ENCODE results near the gene GSTCD. TPM values are rescaled to one million over a fixed set of nuclear protein-coding genes. Genes with fewer than 3 reads are reported as not detected.
A peak's percentile ranks its signal among the peaks of the same experiment; 100 is the strongest.
"Not testable (repeated sequence)": the region's sequence is repeated elsewhere in the genome, so short reads cannot be mapped to it uniquely, and the experiment has no call there.

Gene GSTCD
- total RNA-seq, 4 donors from 2014 or later: 9.6 to 19.5 (median 10.6) TPM

DNA sequence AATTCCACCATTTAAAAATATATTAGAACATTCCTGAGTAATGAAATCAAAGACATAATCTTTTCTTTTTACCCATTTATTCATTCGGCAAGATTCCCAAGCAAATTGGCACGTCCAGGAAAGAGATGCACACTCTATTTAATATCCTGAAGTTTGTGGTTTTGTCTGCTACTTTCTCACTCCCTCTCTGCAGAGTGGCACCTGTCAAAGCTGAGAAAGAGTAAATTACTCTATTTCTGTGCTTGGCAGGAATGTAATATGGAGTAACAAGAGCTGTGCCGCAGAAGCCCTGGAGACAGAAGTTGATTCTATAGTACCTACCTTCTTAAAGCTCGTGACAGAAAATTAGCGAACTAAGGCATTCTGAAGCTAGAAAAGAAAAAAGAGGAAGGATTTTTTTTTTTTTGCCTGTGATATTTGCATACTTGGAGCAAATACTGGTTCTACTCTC is 5.5 kb downstream of the GSTCD start:
- H3K4me3 ChIP-seq: peak overlapping the region in 1 of 4 donors; percentile 30
- no peak for TF ChIP-seq CTCF (IDR thresholded peaks at IDR 0.05)
- TF ChIP-seq POLR2A (IDR thresholded peaks at IDR 0.05): no peak
- H3K36me3 ChIP-seq: peaks cover 0 to 15% (median 0%) of the 10 kb centered on the region in 3 donors
- 26 to 30% methylated on average over 5 of the region's 5 CpGs for WGBS, 2 donors
- H3K27me3 ChIP-seq: no peaks in the 10 kb centered on the region
- no peaks in the 10 kb centered on the region for H3K9me3 ChIP-seq
- intact Hi-C loops (cut with DNase I): no loop called here
- H3K4me1 ChIP-seq: peaks cover 0 to 31% (median 7%) of the 10 kb centered on the region in 3 donors
- DNase-seq: no peak
- H3K27ac ChIP-seq: no peak overlapping the region

GRCh38 chr4:105714932-105715331 is 6.3 kb downstream of the GSTCD start:
- peaks cover 0 to 22% (median 2%) of the 10 kb centered on the region in 3 donors for H3K4me1 ChIP-seq
- TF ChIP-seq CTCF (IDR thresholded peaks at IDR 0.05) (no peak), POLR2A (IDR thresholded peaks at IDR 0.05) (no peak)
- peaks cover 0 to 21% (median 0%) of the 10 kb centered on the region in 3 donors for H3K36me3 ChIP-seq
- H3K4me3 ChIP-seq: no peak overlapping the region
- H3K9me3 ChIP-seq: no peaks in the 10 kb centered on the region
- H3K27ac ChIP-seq: no peak overlapping the region
- DNase-seq: no peak
- WGBS, 2 donors: 76 to 89% methylated on average over 1 of the region's 1 CpG
- intact Hi-C loops (cut with DNase I): no loop called here
- H3K27me3 ChIP-seq: no peaks in the 10 kb centered on the region

GRCh38 chr4:105715692-105716278 is 7.2 kb downstream of the GSTCD start:
- H3K9me3 ChIP-seq: no peaks in the 10 kb centered on the region
- H3K4me1 ChIP-seq: peaks cover 0 to 20% (median 2%) of the 10 kb centered on the region in 3 donors
- 41 to 42% methylated on average over 4 of the region's 4 CpGs for WGBS, 2 donors
- TF ChIP-seq POLR2A (IDR thresholded peaks at IDR 0.05): no peak
- peak in 5 of 6 experiments; percentile 21 to 61 (median 50) for TF ChIP-seq CTCF (IDR thresholded peaks at IDR 0.05)
- peaks cover 0 to 25% (median 0%) of the 10 kb centered on the region in 3 donors for H3K36me3 ChIP-seq
- intact Hi-C loops (cut with DNase I): no loop called here
- H3K4me3 ChIP-seq: no peak overlapping the region
- no peak for DNase-seq
- H3K27me3 ChIP-seq: no peaks in the 10 kb centered on the region
- H3K27ac ChIP-seq: no peak overlapping the region

- H3K4me1 ChIP-seq: peaks cover 0 to 16% (median 2%) of the 10 kb centered on the region in 3 donors
- no peaks in the 10 kb centered on the region for H3K27me3 ChIP-seq
- WGBS, 2 donors: 86 to 93% methylated on average over 2 of the region's 2 CpGs
- H3K27ac ChIP-seq: no peak overlapping the region
- H3K4me3 ChIP-seq: no peak overlapping the region
- DNase-seq: no peak
- no peaks in the 10 kb centered on the region for H3K9me3 ChIP-seq
- TF ChIP-seq CTCF (IDR thresholded peaks at IDR 0.05): no peak
- no peak for TF ChIP-seq POLR2A (IDR thresholded peaks at IDR 0.05)
- peaks cover 0 to 25% (median 0%) of the 10 kb centered on the region in 3 donors for H3K36me3 ChIP-seq
- intact Hi-C loops (cut with DNase I): no loop called here
Observed at GRCh38 chr4:105719204-105719603, 10.6 kb downstream of the GSTCD start.

GRCh38 chr4:105725623-105726022 is 17.0 kb downstream of the GSTCD start:
- DNase-seq: no peak
- Histone ChIP-seq H3K4me3 (no peak overlapping the region), H3K9me3 (no peaks in the 10 kb centered on the region), H3K36me3 (peaks cover 0 to 35% (median 0%) of the 10 kb centered on the region in 3 donors), H3K27me3 (no peaks in the 10 kb centered on the region), H3K27ac (no peak overlapping the region), H3K4me1 (no peaks in the 10 kb centered on the region)
- no peak for TF ChIP-seq CTCF (IDR thresholded peaks at IDR 0.05)
- no peak for TF ChIP-seq POLR2A (IDR thresholded peaks at IDR 0.05)
- intact Hi-C loops (cut with DNase I): no loop called here
- 45 to 72% methylated on average over 2 of the region's 2 CpGs for WGBS, 2 donors

DNA sequence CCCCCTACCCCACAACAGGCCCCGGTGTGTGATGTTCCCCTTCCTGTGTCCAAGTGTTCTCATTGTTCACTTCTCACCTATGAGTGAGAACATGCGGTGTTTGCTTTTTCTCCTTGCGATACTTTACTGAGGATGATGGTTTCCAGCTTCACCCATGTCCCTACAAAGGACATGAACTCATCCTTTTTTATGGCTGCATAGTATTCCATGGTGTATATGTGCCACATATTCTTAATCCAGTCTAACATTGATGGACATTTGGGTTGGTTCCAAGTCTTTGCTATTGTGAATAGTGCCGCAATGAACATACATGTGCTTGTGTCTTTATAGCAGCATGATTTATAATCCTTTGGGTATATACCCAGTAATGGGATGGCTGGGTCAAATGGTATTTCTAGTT is 21.3 kb downstream of the GSTCD start:
- WGBS, 2 donors: 95 to 100% methylated on average over 4 of the region's 4 CpGs
- H3K4me1 ChIP-seq; H3K27me3 ChIP-seq; H3K27ac ChIP-seq; H3K4me3 ChIP-seq; intact Hi-C loops (cut with DNase I); H3K9me3 ChIP-seq; DNase-seq: not testable (repeated sequence)
- peaks cover 0 to 52% (median 0%) of the 10 kb centered on the region in 3 donors for H3K36me3 ChIP-seq

- H3K4me1 ChIP-seq; H3K27me3 ChIP-seq; DNase-seq; H3K27ac ChIP-seq; H3K4me3 ChIP-seq; intact Hi-C loops (cut with DNase I): not testable (repeated sequence)
- Histone ChIP-seq H3K36me3 (peaks cover 0 to 58% (median 6%) of the 10 kb centered on the region in 3 donors), H3K9me3 (peaks cover 0 to 36% (median 5%) of the 10 kb centered on the region in 3 donors)
- WGBS, 2 donors: no CpG with 5 or more reads among the region's 10 CpGs
Observed at GRCh38 chr4:105735217-105735616, 26.6 kb downstream of the GSTCD start.
